Stomach (tissue), 9 donors: ENCODE measurements around the gene KPNA6. TPM values are rescaled to one million over a fixed set of nuclear protein-coding genes. Genes with fewer than 3 reads are reported as not detected.
"Not testable (repeated sequence)": the region's sequence is repeated elsewhere in the genome, so short reads cannot be mapped to it uniquely, and the experiment has no call there.

Source experiments
- DNase-seq, 2 donors: peaks; one replicate each; pipeline versions ENCODE4 v3.0.0 to v3.0.0-alpha.2; 2013 to 2019
- H3K27ac ChIP-seq, 5 donors: fragments of 200-600 bp in 4 of 5; sonication (generic) in 4 of 5; one replicate each; pipeline ENCODE4 v1.5.1; 2013 to 2019; ENCODE audit warnings: mild to moderate bottlenecking in 1 of 5, moderate library complexity in 1 of 5
- H3K27me3 ChIP-seq, 3 donors: fragments of 200-600 bp; sonication (generic); one replicate each; pipeline ENCODE4 v1.5.1; 2017 to 2019; ENCODE audit warnings: mixed run types in 1 of 3
- H3K36me3 ChIP-seq, 4 donors: fragments of 200-600 bp; sonication (generic); 1 replicate in 3 of 4; 2 replicates in 1 of 4; pipeline ENCODE4 v1.5.1; 2016 to 2019
- H3K4me1 ChIP-seq, 4 donors: fragments of 200-600 bp; sonication (generic); one replicate each; pipeline ENCODE4 v1.5.1; 2016 to 2019
- H3K4me3 ChIP-seq, 4 donors: fragments of 200-600 bp; sonication (generic) in 3 of 4; one replicate each; pipeline ENCODE4 v1.5.1; 2016 to 2019; ENCODE audit warnings: mild to moderate bottlenecking in 1 of 4
- H3K9me3 ChIP-seq, 4 donors: fragments of 200-600 bp; sonication (generic); one replicate each; pipeline ENCODE4 v1.5.1; 2016 to 2019
- CTCF ChIP-seq, 7 experiments: fragments of 450-650 bp in 4 of 7; fragments of 200-600 bp in 3 of 7; sonication (generic) in 3 of 7; IDR thresholded peaks; one replicate each; pipeline ENCODE4 v1.5.1; 2016 to 2019; ENCODE audit warnings: antibody characterized with exemption in 7 of 7, control low read depth in 2 of 7, mild to moderate bottlenecking in 1 of 7
- EP300 ChIP-seq: sonication (generic); formaldehyde crosslinking; IDR thresholded peaks from one replicate; pipeline ENCODE4 v1.6.1; 2017; ENCODE audit warnings: antibody characterized with exemption
- POLR2A ChIP-seq, 4 donors: fragments of 450-650 bp; IDR thresholded peaks; one replicate each; pipeline ENCODE4 v1.6.1; 2016; ENCODE audit warnings: antibody characterized with exemption in 4 of 4, control low read depth in 2 of 4, mild to moderate bottlenecking in 1 of 4, moderate library complexity in 1 of 4
- POLR2AphosphoS5 ChIP-seq, 3 donors: sonication (generic); formaldehyde crosslinking; IDR thresholded peaks; one replicate each; pipeline ENCODE4 v1.6.1; 2016; ENCODE audit warnings: antibody characterized with exemption in 3 of 3
- WGBS, 5 donors: extraction: QIAGEN DNeasy Blood & Tissue Kit in 3 of 5; methylation state at CpG; one replicate each; pipeline versions ENCODE4 v1.1.5 to v1.1.7; 2013 to 2018; 5-methylcytosine and 5-hydroxymethylcytosine counted together
- intact Hi-C: fragments of 100-400 bp; cut with DNase I; formaldehyde crosslinking; loops from one replicate; pipeline ENCODE4 v1.15.1; 2023; ENCODE audit warnings: low total_unique reads
- polyA plus RNA-seq, 3 donors: library from polyadenylated mRNA; stranded (reverse); fragments of 200-250 nt; gene quantifications; one replicate each; pipeline ENCODE4 v1.2.3, GENCODE V29; 2013
- total RNA-seq, 5 donors: library from RNA; depleted of rRNA; stranded (reverse); fragments of >200 nt; gene quantifications; one replicate each; pipeline versions ENCODE4 v1.1.0 to v1.2.3, GENCODE V29; 2014 to 2016
- donor health status: healthy with polysubstance abuse.
- donor health status: Bipolar disorder and iron deficiency.
- donor health status: healthy.

Gene KPNA6
- total and polyA plus RNA-seq, 8 donors, result 7.6 to 38.0 (median 17.7) TPM

- H3K4me1 ChIP-seq, result peaks cover 11 to 38% (median 27%) of the 10 kb centered on the region in 4 donors
- TF ChIP-seq EP300 (no peak), CTCF (IDR thresholded peaks at IDR 0.05) (peak in 5 of 7 experiments; percentile 43 to 66 (median 54)), POLR2AphosphoS5 (IDR thresholded peaks at IDR 0.05) (no peak), POLR2A (IDR thresholded peaks at IDR 0.05) (no peak)
- no peaks in the 10 kb centered on the region for H3K27me3 ChIP-seq
- peaks cover 2 to 43% (median 24%) of the 10 kb centered on the region in 4 donors for H3K36me3 ChIP-seq
- H3K9me3 ChIP-seq, result no peaks in the 10 kb centered on the region
- WGBS, 5 donors, result 17 to 30% (median 23%) methylated on average over 1 of the region's 1 CpG
- intact Hi-C loops, result loop anchor here (10.0 kb wide), 1 partner anchor 48 kb away; the partner anchor contains the start of gene KHDRBS1
- DNase-seq, result peak in 1 of 2 donors; percentile 81
- no peak overlapping the region for H3K4me3 ChIP-seq
- H3K27ac ChIP-seq, result peak overlapping the region in 4 of 5 donors; percentile 12 to 61 (median 35)
Observed at GRCh38 chr1:32063261-32063681, 44.6 kb upstream of the KPNA6 start.

GRCh38 chr1:32065613-32066488 is 42.0 kb upstream of the KPNA6 start:
- Histone ChIP-seq H3K27ac (peak overlapping the region in 3 of 5 donors; percentile 30 to 58 (median 57)), H3K4me1 (peaks cover 11 to 44% (median 28%) of the 10 kb centered on the region in 4 donors), H3K36me3 (peaks cover 0 to 18% (median 5%) of the 10 kb centered on the region in 4 donors)
- not testable (repeated sequence) for H3K9me3 ChIP-seq, DNase-seq, H3K27me3 ChIP-seq, H3K4me3 ChIP-seq
- WGBS, 5 donors, result 67 to 82% (median 69%) methylated on average over 20 to 21 of the region's 21 CpGs
- intact Hi-C loops, result loop anchor here (10.0 kb wide), 1 partner anchor 51 kb away; the partner anchor contains the start of gene KHDRBS1

GRCh38 chr1:32066489-32066873 is 41.4 kb upstream of the KPNA6 start:
- peaks cover 0 to 11% (median 2%) of the 10 kb centered on the region in 4 donors for H3K36me3 ChIP-seq
- peak overlapping the region in 3 of 5 donors; percentile 30 to 58 (median 57) for H3K27ac ChIP-seq
- peak; percentile 53 to 76 for DNase-seq
- intact Hi-C loops, result loop anchor here (10.0 kb wide), 1 partner anchor 52 kb away; the partner anchor contains the start of gene KHDRBS1
- no peak for TF ChIP-seq POLR2A (IDR thresholded peaks at IDR 0.05)
- TF ChIP-seq POLR2AphosphoS5 (IDR thresholded peaks at IDR 0.05), result peak in 2 of 3 donors; percentile 20 to 61
- no peaks in the 10 kb centered on the region for H3K9me3 ChIP-seq
- 1 to 7% (median 1%) methylated on average over 4 of the region's 4 CpGs for WGBS, 5 donors
- no peak overlapping the region for H3K4me3 ChIP-seq
- H3K27me3 ChIP-seq, result no peaks in the 10 kb centered on the region
- peaks cover 11 to 48% (median 30%) of the 10 kb centered on the region in 4 donors for H3K4me1 ChIP-seq

DNA sequence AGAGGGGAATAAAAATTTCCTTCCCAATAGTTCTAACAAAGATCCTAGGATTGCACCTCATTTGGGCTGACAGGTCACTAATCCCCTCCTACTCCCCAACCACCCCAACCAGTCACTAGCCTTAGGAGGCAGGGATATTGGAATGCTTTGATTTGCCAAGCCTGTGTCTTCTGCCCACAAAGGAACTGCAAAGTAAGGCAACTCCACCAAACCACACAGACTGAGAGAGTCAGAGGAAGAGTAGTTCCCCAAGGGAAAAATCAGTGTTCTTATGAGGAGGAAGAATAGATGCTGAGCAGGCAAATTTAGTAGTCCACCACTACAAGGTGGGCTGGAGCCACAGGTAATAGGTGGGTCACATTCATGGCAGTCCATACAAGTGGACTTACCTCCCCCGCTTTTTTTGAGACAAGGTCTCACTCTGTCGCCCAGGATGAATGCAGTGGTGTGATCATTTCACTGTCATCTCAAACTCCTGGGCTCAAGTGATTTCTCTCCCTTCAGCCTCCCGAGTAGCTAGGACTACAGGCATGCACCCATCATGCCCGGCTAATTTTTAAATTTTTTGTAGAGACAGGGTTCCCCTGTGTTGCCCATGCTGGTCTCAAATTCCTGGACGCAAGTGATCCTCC is 38.8 kb upstream of the KPNA6 start:
- WGBS, 5 donors, result 72 to 87% (median 80%) methylated on average over 5 of the region's 5 CpGs
- Histone ChIP-seq H3K4me3 (no peak overlapping the region), H3K27ac (no peak overlapping the region), H3K27me3 (no peaks in the 10 kb centered on the region), H3K9me3 (no peaks in the 10 kb centered on the region), H3K4me1 (peaks cover 16 to 52% (median 36%) of the 10 kb centered on the region in 4 donors), H3K36me3 (peaks cover 0 to 2% (median 0%) of the 10 kb centered on the region in 4 donors)
- TF ChIP-seq POLR2A (IDR thresholded peaks at IDR 0.05), result no peak
- TF ChIP-seq POLR2AphosphoS5 (IDR thresholded peaks at IDR 0.05), result no peak
- TF ChIP-seq EP300, result no peak
- TF ChIP-seq CTCF (IDR thresholded peaks at IDR 0.05), result no peak
- intact Hi-C loops, result loop anchor here (10.0 kb wide), 1 partner anchor 54 kb away; the partner anchor contains the start of gene KHDRBS1
- no peak for DNase-seq
